Coronary artery (tissue), 2 donors: ENCODE results near the gene PTPRM.

Experiments used
- DNase-seq: peaks from one replicate; pipeline ENCODE4 v3.0.0-alpha.2; 2017; ENCODE audit warnings: low spot score
- H3K27ac ChIP-seq, 2 donors: fragments of 200-600 bp; sonication (generic); one replicate each; pipeline ENCODE4 v1.5.1; 2016 to 2019
- H3K4me3 ChIP-seq: fragments of 200-600 bp; sonication (generic); 2 replicates; pipeline ENCODE4 v1.5.1; 2016; ENCODE audit warnings: mild to moderate bottlenecking, moderate library complexity
- TF ChIP-seq, protein P1 (sequence below): fragments of 200-600 bp; sonication (generic); IDR thresholded peaks from one replicate; pipeline ENCODE4 v1.5.1; 2019; ENCODE audit warnings: antibody characterized with exemption

The PTPRM gene

GRCh38 chr18:8247700-8248099, 680.6 kb downstream of the PTPRM start:
- H3K27ac ChIP-seq: no peak overlapping the region
- TF ChIP-seq, protein P1, sequence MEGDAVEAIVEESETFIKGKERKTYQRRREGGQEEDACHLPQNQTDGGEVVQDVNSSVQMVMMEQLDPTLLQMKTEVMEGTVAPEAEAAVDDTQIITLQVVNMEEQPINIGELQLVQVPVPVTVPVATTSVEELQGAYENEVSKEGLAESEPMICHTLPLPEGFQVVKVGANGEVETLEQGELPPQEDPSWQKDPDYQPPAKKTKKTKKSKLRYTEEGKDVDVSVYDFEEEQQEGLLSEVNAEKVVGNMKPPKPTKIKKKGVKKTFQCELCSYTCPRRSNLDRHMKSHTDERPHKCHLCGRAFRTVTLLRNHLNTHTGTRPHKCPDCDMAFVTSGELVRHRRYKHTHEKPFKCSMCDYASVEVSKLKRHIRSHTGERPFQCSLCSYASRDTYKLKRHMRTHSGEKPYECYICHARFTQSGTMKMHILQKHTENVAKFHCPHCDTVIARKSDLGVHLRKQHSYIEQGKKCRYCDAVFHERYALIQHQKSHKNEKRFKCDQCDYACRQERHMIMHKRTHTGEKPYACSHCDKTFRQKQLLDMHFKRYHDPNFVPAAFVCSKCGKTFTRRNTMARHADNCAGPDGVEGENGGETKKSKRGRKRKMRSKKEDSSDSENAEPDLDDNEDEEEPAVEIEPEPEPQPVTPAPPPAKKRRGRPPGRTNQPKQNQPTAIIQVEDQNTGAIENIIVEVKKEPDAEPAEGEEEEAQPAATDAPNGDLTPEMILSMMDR: no peak
- no peak overlapping the region for H3K4me3 ChIP-seq
- no peak for DNase-seq

GRCh38 chr18:8248576-8248975, 681.5 kb downstream of the PTPRM start:
- Histone ChIP-seq H3K4me3 (no peak overlapping the region), H3K27ac (no peak overlapping the region)
- TF ChIP-seq, protein P1: no peak
- DNase-seq: no peak

GRCh38 chr18:8249811-8250210, 682.7 kb downstream of the PTPRM start:
- Histone ChIP-seq H3K4me3 (no peak overlapping the region), H3K27ac (no peak overlapping the region)
- no peak for DNase-seq
- TF ChIP-seq, protein P1: no peak

GRCh38 chr18:8252371-8252770, 685.3 kb downstream of the PTPRM start:
- Histone ChIP-seq H3K4me3 (no peak overlapping the region), H3K27ac (no peak overlapping the region)
- TF ChIP-seq, protein P1: no peak
- DNase-seq: no peak

- H3K27ac ChIP-seq: no peak overlapping the region
- TF ChIP-seq, protein P1: no peak
- no peak overlapping the region for H3K4me3 ChIP-seq
- no peak for DNase-seq
Measured at GRCh38 chr18:8253944-8254343, 686.8 kb downstream of the PTPRM start.

DNA sequence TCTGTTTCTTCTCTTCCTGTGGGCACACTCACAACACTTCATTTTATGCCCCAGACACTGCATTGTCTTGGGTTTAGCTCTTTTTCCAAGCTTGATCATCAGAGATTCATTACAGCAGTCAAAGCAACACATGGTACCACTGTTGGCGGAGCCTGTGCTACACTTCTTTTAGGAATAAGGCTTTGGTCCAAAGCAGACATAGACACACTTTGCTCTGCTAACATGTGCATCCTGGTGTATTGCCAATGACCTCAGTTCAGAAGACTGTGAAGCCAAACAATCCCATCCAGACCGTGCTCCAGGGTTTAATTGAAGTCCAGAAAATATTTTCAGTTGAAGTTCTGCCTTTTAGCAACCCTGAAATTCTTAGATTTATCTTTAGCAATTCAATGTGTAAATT, 687.5 kb downstream of the PTPRM start:
- H3K27ac ChIP-seq: no peak overlapping the region
- DNase-seq: no peak
- H3K4me3 ChIP-seq: no peak overlapping the region
- TF ChIP-seq, protein P1: no peak

DNA sequence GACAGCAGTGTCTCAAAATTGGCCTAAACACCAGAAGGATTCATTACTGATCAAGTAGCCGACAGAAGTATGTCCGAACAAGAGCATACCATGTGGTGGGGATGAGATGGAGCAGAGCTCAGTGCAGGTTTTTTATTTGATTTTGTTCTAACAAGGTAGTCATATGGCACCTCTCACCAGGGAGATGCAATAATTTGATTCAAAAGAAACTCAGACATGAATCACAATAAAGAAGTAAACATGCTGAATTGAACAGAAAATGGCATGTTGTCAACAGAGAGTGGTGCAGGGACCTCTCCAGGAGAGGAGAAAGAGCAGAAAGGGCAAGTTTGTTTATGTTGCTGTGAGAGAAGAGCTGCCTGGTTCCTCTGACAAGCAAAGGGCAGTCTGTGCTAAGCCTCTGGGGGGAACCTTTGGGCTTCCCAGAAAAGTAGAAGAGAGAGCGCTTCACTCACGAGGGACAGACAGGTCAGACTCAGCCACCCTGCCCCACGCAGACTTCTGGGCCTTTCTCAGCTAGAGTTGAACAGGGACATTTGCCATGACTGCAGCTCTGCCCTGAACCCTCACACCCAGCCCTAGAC, 690.8 kb downstream of the PTPRM start:
- TF ChIP-seq, protein P1: no peak
- no peak for DNase-seq
- Histone ChIP-seq H3K27ac (no peak overlapping the region), H3K4me3 (no peak overlapping the region)
